CD4-positive, alpha-beta T cell (primary cell): Measurements from ENCODE around the gene MTHFD1L. TPM values are rescaled to one million over a fixed set of nuclear protein-coding genes. Genes with fewer than 3 reads are reported as not detected.

Experiments used
- ATAC-seq: fragments of 200-7000 bp; cut with Tn5 transposase; one replicate; pipeline ENCODE4 v1.10.0; 2022; ENCODE audit warnings: mild to moderate bottlenecking; ENCODE audit not compliant: poor library complexity
- CTCF ChIA-PET: fragments of 350-600 bp; sonication (Branson Sonifier 250); formaldehyde crosslinking; loops from one replicate; lab custom pipeline; 2021; ENCODE audit warnings: antibody characterized with exemption, inconsistent platforms; lab: Charles Lee
- POLR2A ChIA-PET: fragments of 350-600 bp; sonication (Branson Sonifier 250); formaldehyde crosslinking; loops from one replicate; lab custom pipeline; 2021; ENCODE audit warnings: antibody characterized with exemption, inconsistent platforms; lab: Charles Lee
- DNase-seq, 14 experiments: peaks; one replicate each; pipeline ENCODE4 v3.0.0-alpha.2; 2013 to 2020; ENCODE audit warnings: mixed read lengths in 2 of 14
- H3K27ac ChIP-seq, 2 donors: one replicate each; pipeline versions ENCODE4 v1.5.1 to v1.7.0; 2013; ENCODE audit warnings: low read length in 2 of 2, low read depth in 1 of 2, mild to moderate bottlenecking in 1 of 2
- H3K27me3 ChIP-seq, 2 experiments: 1 replicate in 1 of 2; 2 replicates in 1 of 2; pipeline versions ENCODE4 v1.6.1 to v1.7.0; 2013; ENCODE audit warnings: low read length in 2 of 2, control low read depth in 1 of 2, mild to moderate bottlenecking in 1 of 2, moderate library complexity in 1 of 2; ENCODE audit not compliant: insufficient read depth in 2 of 2, control insufficient read depth in 1 of 2
- H3K36me3 ChIP-seq: one replicate; pipeline ENCODE4 v1.6.1; 2013; ENCODE audit warnings: low read length, control low read depth; ENCODE audit not compliant: insufficient read depth
- H3K4me1 ChIP-seq: one replicate; pipeline ENCODE4 v1.6.1; 2013; ENCODE audit warnings: low read length, control low read depth; ENCODE audit not compliant: insufficient read depth
- H3K4me3 ChIP-seq: one replicate; pipeline ENCODE4 v1.5.1; 2013; ENCODE audit warnings: mild to moderate bottlenecking, low read length, moderate library complexity
- H3K9me3 ChIP-seq, 2 experiments: 1 replicate in 1 of 2; 2 replicates in 1 of 2; pipeline versions ENCODE4 v1.6.1 to v1.7.0; 2013; ENCODE audit warnings: low read length in 2 of 2, mild to moderate bottlenecking in 2 of 2, control low read depth in 1 of 2, moderate library complexity in 1 of 2; ENCODE audit not compliant: control insufficient read depth in 1 of 2, insufficient read depth in 1 of 2
- H3K27ac Mint-ChIP-seq: one replicate; pipeline ENCODE4 v1.8.0; 2020; ENCODE audit warnings: mixed read lengths
- H3K27me3 Mint-ChIP-seq: one replicate; pipeline ENCODE4 v1.8.0; 2021; ENCODE audit warnings: mixed read lengths
- H3K36me3 Mint-ChIP-seq: one replicate; pipeline ENCODE4 v1.8.0; 2021; ENCODE audit warnings: low read depth, mixed read lengths
- H3K4me1 Mint-ChIP-seq: one replicate; pipeline ENCODE4 v1.8.0; 2021; ENCODE audit warnings: low read depth, mixed read lengths
- H3K4me3 Mint-ChIP-seq: one replicate; pipeline ENCODE4 v1.8.0; 2020; ENCODE audit warnings: mild to moderate bottlenecking, mixed read lengths
- H3K9me3 Mint-ChIP-seq: one replicate; pipeline ENCODE4 v1.8.0; 2020; ENCODE audit warnings: mixed read lengths
- intact Hi-C, 2 experiments: fragments of 100-400 bp; cut with DNase I in 1 of 2; cut with micrococcal nuclease in 1 of 2; formaldehyde crosslinking; loops; one replicate each; pipeline versions ENCODE4 v1.15.1 to v1.9.0; 2023 to 2025; cut with DNase I, micrococcal nuclease
- total RNA-seq, 174 experiments: library from RNA in 2 of 174; stranded (reverse) in 2 of 174; gene quantifications; one replicate each; pipeline ENCODE4 v1.2.3 and lab custom pipeline; 2021 to 2026
- TF ChIP-seq, protein P1 (sequence below): fragments of 200-600 bp; IDR thresholded peaks from one replicate; pipeline ENCODE4 v1.8.0; 2022; ENCODE audit warnings: antibody characterized with exemption, mild to moderate bottlenecking

The MTHFD1L gene
- total RNA-seq, 2 experiments from 2014 or later: 8.8 to 9.7 TPM

- H3K4me1 ChIP-seq: no peaks in the 10 kb centered on the region
- CTCF ChIA-PET: no interaction called here
- no peak overlapping the region for H3K4me3 ChIP-seq
- DNase-seq: no peak
- Mint-ChIP-seq H3K27me3 (no peaks in the 10 kb centered on the region), H3K27ac (no peak overlapping the region), H3K36me3 (peaks cover 22% of the 10 kb centered on the region), H3K4me1 (no peaks in the 10 kb centered on the region), H3K4me3 (no peak overlapping the region), H3K9me3 (peaks cover 4% of the 10 kb centered on the region)
- H3K27me3 ChIP-seq: no peaks in the 10 kb centered on the region
- no peaks in the 10 kb centered on the region for H3K36me3 ChIP-seq
- TF ChIP-seq, protein P1, sequence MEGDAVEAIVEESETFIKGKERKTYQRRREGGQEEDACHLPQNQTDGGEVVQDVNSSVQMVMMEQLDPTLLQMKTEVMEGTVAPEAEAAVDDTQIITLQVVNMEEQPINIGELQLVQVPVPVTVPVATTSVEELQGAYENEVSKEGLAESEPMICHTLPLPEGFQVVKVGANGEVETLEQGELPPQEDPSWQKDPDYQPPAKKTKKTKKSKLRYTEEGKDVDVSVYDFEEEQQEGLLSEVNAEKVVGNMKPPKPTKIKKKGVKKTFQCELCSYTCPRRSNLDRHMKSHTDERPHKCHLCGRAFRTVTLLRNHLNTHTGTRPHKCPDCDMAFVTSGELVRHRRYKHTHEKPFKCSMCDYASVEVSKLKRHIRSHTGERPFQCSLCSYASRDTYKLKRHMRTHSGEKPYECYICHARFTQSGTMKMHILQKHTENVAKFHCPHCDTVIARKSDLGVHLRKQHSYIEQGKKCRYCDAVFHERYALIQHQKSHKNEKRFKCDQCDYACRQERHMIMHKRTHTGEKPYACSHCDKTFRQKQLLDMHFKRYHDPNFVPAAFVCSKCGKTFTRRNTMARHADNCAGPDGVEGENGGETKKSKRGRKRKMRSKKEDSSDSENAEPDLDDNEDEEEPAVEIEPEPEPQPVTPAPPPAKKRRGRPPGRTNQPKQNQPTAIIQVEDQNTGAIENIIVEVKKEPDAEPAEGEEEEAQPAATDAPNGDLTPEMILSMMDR: no peak
- ATAC-seq: no peak
- no peaks in the 10 kb centered on the region for H3K9me3 ChIP-seq
- intact Hi-C loops: no loop called here
- POLR2A ChIA-PET: no interaction called here
- no peak overlapping the region for H3K27ac ChIP-seq
Observed at GRCh38 chr6:151071295-151071694, 205.8 kb downstream of the MTHFD1L start.

- Mint-ChIP-seq H3K4me1 (no peaks in the 10 kb centered on the region), H3K36me3 (peaks cover 16% of the 10 kb centered on the region), H3K27ac (no peak overlapping the region), H3K9me3 (peaks cover 4% of the 10 kb centered on the region), H3K27me3 (no peaks in the 10 kb centered on the region), H3K4me3 (no peak overlapping the region)
- Histone ChIP-seq H3K4me3 (no peak overlapping the region), H3K27me3 (no peaks in the 10 kb centered on the region), H3K4me1 (no peaks in the 10 kb centered on the region), H3K9me3 (no peaks in the 10 kb centered on the region), H3K27ac (no peak overlapping the region), H3K36me3 (no peaks in the 10 kb centered on the region)
- ChIA-PET POLR2A (no interaction called here), CTCF (no interaction called here)
- ATAC-seq: no peak
- intact Hi-C loops: no loop called here
- TF ChIP-seq, protein P1: no peak
- no peak for DNase-seq
Observed at GRCh38 chr6:151073146-151073545, 207.6 kb downstream of the MTHFD1L start.

DNA sequence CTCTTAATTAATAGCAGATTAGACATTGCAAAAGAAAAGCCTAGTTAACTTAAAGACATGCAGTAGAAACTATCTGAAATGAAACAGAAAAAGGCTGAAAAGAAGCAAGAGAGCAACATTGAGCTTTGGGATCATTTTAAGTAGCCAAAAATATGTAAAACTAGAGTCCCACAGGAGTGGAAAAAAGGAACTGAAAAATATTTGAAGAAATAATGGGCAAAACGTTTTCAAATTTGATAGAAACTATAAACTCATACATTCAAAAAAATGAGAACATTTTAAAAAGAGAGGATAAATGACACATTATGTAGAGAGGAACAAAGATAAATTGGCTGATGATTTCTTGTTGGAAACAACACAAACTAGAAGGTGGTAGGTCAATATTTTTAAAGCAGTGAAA is 208.2 kb downstream of the MTHFD1L start:
- Histone ChIP-seq H3K4me1 (no peaks in the 10 kb centered on the region), H3K27me3 (no peaks in the 10 kb centered on the region), H3K9me3 (no peaks in the 10 kb centered on the region), H3K4me3 (no peak overlapping the region), H3K27ac (no peak overlapping the region), H3K36me3 (no peaks in the 10 kb centered on the region)
- H3K27ac Mint-ChIP-seq: no peak overlapping the region
- no peaks in the 10 kb centered on the region for H3K4me1 Mint-ChIP-seq
- H3K27me3 Mint-ChIP-seq: no peaks in the 10 kb centered on the region
- H3K9me3 Mint-ChIP-seq: peaks cover 4% of the 10 kb centered on the region
- TF ChIP-seq, protein P1: no peak
- ChIA-PET POLR2A (no interaction called here), CTCF (no interaction called here)
- no peak overlapping the region for H3K4me3 Mint-ChIP-seq
- intact Hi-C loops: no loop called here
- ATAC-seq (no peak), DNase-seq (no peak)
- peaks cover 15% of the 10 kb centered on the region for H3K36me3 Mint-ChIP-seq
